Left colon (tissue), 2 donors: ENCODE measurements around the gene MBNL3. TPM values are rescaled to one million over a fixed set of nuclear protein-coding genes. Genes with fewer than 3 reads are reported as not detected.

Experiments
- ATAC-seq: fragments of 200-7000 bp; cut with Tn5 transposase; one replicate; pipeline ENCODE4 v1.9.1; 2020; ENCODE audit warnings: mild to moderate bottlenecking, moderate library complexity
- DNase-seq, 2 donors: peaks; one replicate each; pipeline ENCODE4 v3.0.0-alpha.2; 2020
- intact Hi-C, 2 donors: fragments of 100-400 bp; cut with DNase I in 1 of 2; cut with micrococcal nuclease in 1 of 2; formaldehyde crosslinking; loops; one replicate each; pipeline versions ENCODE4 v1.11.2 to v1.14.0; 2022; cut with DNase I, micrococcal nuclease
- total RNA-seq, 2 donors: library from RNA; stranded (reverse); fragmentation: NEBNext Ultra II Directional; extraction: Animal tissue kit (Norgen Biotek cat#: 25700); gene quantifications; one replicate each; pipeline ENCODE4 v1.2.1, GENCODE V29; 2021
- donor health status: DM: no; HTN: no; CAD: no.
- donor health status: DM: yes; HTN: yes; CAD: no.

MBNL3 gene
- total RNA-seq, 2 donors from 2014 or later, result 40.2 to 46.2 TPM

GRCh38 chrX:132393485-132393884 lies 95.4 kb downstream of the MBNL3 start:
- intact Hi-C loops, result no loop called here
- ATAC-seq, result no peak
- DNase-seq, result no peak

GRCh38 chrX:132393085-132393484 lies 95.8 kb downstream of the MBNL3 start:
- DNase-seq (no peak), ATAC-seq (no peak)
- intact Hi-C loops, result no loop called here

GRCh38 chrX:132390792-132391191 lies 98.0 kb downstream of the MBNL3 start:
- ATAC-seq, result no peak
- DNase-seq, result no peak
- intact Hi-C loops, result no loop called here

GRCh38 chrX:132389480-132389879 lies 99.4 kb downstream of the MBNL3 start:
- intact Hi-C loops, result no loop called here
- no peak for ATAC-seq
- DNase-seq, result no peak

GRCh38 chrX:132388371-132388770 lies 100.5 kb downstream of the MBNL3 start:
- intact Hi-C loops, result no loop called here
- DNase-seq (no peak), ATAC-seq (no peak)

- intact Hi-C loops, result no loop called here
- ATAC-seq, result no peak
- no peak for DNase-seq
Measured at GRCh38 chrX:132384301-132384700, 104.5 kb downstream of the MBNL3 start.

GRCh38 chrX:132382068-132382467 lies 106.8 kb downstream of the MBNL3 start:
- ATAC-seq, result no peak
- intact Hi-C loops, result no loop called here
- DNase-seq, result no peak

GRCh38 chrX:132378281-132378680 lies 110.6 kb downstream of the MBNL3 start:
- intact Hi-C loops, result no loop called here
- no peak for DNase-seq
- no peak for ATAC-seq

- ATAC-seq (no peak), DNase-seq (no peak)
- intact Hi-C loops, result no loop called here
Measured at GRCh38 chrX:132375941-132376340, 112.9 kb downstream of the MBNL3 start.

- DNase-seq, result no peak
- no peak for ATAC-seq
- intact Hi-C loops, result no loop called here
Measured at GRCh38 chrX:132373610-132374009, 115.2 kb downstream of the MBNL3 start.

- DNase-seq (peak in 1 of 2 donors; percentile 4), ATAC-seq (peak; percentile 77)
- intact Hi-C loops, result no loop called here
Measured at GRCh38 chrX:132369617-132370326, 119.1 kb downstream of the MBNL3 start.

- intact Hi-C loops, result no loop called here
- ATAC-seq, result no peak
Measured at GRCh38 chrX:132367984-132368383, 120.9 kb downstream of the MBNL3 start.

GRCh38 chrX:132367314-132367713 lies 121.5 kb downstream of the MBNL3 start:
- intact Hi-C loops, result no loop called here
- DNase-seq (no peak), ATAC-seq (no peak)

More at GRCh38 chrX:132367984-132368383, 120.9 kb downstream of the MBNL3 start:
- DNase-seq, result no peak

- ATAC-seq, result no peak
- intact Hi-C loops, result no loop called here
- DNase-seq, result no peak
Measured at GRCh38 chrX:132365490-132365889, 123.3 kb downstream of the MBNL3 start.

GRCh38 chrX:132364313-132364712 lies 124.5 kb downstream of the MBNL3 start:
- DNase-seq, result no peak
- intact Hi-C loops, result no loop called here
- ATAC-seq, result no peak

GRCh38 chrX:132353430-132353829 lies 135.4 kb downstream of the MBNL3 start:
- no peak for DNase-seq
- intact Hi-C loops, result no loop called here
- no peak for ATAC-seq

GRCh38 chrX:132336172-132336571 lies 152.7 kb downstream of the MBNL3 start:
- DNase-seq (no peak), ATAC-seq (no peak)
- intact Hi-C loops, result no loop called here

- ATAC-seq, result no peak
- DNase-seq, result no peak
- intact Hi-C loops, result no loop called here
Measured at GRCh38 chrX:132333351-132333750, 155.5 kb downstream of the MBNL3 start.

- intact Hi-C loops, result no loop called here
- DNase-seq (no peak), ATAC-seq (no peak)
Measured at GRCh38 chrX:132331532-132331931, 157.3 kb downstream of the MBNL3 start.

- intact Hi-C loops, result no loop called here
- DNase-seq (no peak), ATAC-seq (no peak)
Measured at GRCh38 chrX:132331000-132331399, 157.8 kb downstream of the MBNL3 start.

GRCh38 chrX:132330156-132330729 lies 158.6 kb downstream of the MBNL3 start:
- no peak for DNase-seq
- ATAC-seq, result no peak
- intact Hi-C loops, result no loop called here
